ENCODE data around the gene USP4. TPM values are rescaled to one million over a fixed set of nuclear protein-coding genes. Genes with fewer than 3 reads are reported as not detected.

Gene USP4
- total RNA-seq, 2 donors from 2014 or later: 40.5 to 43.9 TPM

GRCh38 chr3:49270156-49270500 is 69.7 kb downstream of the USP4 start:
- no peaks in the 10 kb centered on the region for H3K36me3 ChIP-seq
- no peak overlapping the region for H3K4me3 ChIP-seq
- H3K4me1 ChIP-seq: no peaks in the 10 kb centered on the region
- no peak overlapping the region for H3K27ac ChIP-seq
- no peak for DNase-seq
- intact Hi-C loops (cut with DNase I): no loop called here
- H3K27me3 ChIP-seq: no peaks in the 10 kb centered on the region
- TF ChIP-seq CTCF (IDR thresholded peaks at IDR 0.05): no peak
- H3K9me3 ChIP-seq: no peaks in the 10 kb centered on the region
- H3K9ac ChIP-seq (ENCODE audit: low read depth in 2 of 2, low read length in 2 of 2): no peak overlapping the region

- TF ChIP-seq CTCF (IDR thresholded peaks at IDR 0.05): no peak
- H3K9me3 ChIP-seq: no peaks in the 10 kb centered on the region
- intact Hi-C loops (cut with DNase I): no loop called here
- no peak overlapping the region for H3K27ac ChIP-seq
- H3K4me1 ChIP-seq: no peaks in the 10 kb centered on the region
- no peak overlapping the region for H3K9ac ChIP-seq (ENCODE audit: low read depth in 2 of 2, low read length in 2 of 2)
- no peaks in the 10 kb centered on the region for H3K36me3 ChIP-seq
- H3K4me3 ChIP-seq: no peak overlapping the region
- no peak for DNase-seq
- no peaks in the 10 kb centered on the region for H3K27me3 ChIP-seq
Measured at GRCh38 chr3:49269443-49270155, 70.3 kb downstream of the USP4 start.

GRCh38 chr3:49266410-49267095 is 73.3 kb downstream of the USP4 start:
- H3K36me3 ChIP-seq: no peaks in the 10 kb centered on the region
- intact Hi-C loops (cut with DNase I): no loop called here
- TF ChIP-seq CTCF (IDR thresholded peaks at IDR 0.05): no peak
- no peak overlapping the region for H3K4me3 ChIP-seq
- no peak overlapping the region for H3K9ac ChIP-seq (ENCODE audit: low read depth in 2 of 2, low read length in 2 of 2)
- no peak overlapping the region for H3K27ac ChIP-seq
- no peaks in the 10 kb centered on the region for H3K27me3 ChIP-seq
- no peaks in the 10 kb centered on the region for H3K4me1 ChIP-seq
- no peak for DNase-seq
- H3K9me3 ChIP-seq: no peaks in the 10 kb centered on the region

GRCh38 chr3:49265661-49266386 is 74.0 kb downstream of the USP4 start:
- Histone ChIP-seq H3K9me3 (no peaks in the 10 kb centered on the region), H3K36me3 (no peaks in the 10 kb centered on the region), H3K4me1 (no peaks in the 10 kb centered on the region), H3K27ac (no peak overlapping the region), H3K9ac (ENCODE audit: low read depth in 2 of 2, low read length in 2 of 2) (no peak overlapping the region), H3K27me3 (no peaks in the 10 kb centered on the region), H3K4me3 (no peak overlapping the region)
- DNase-seq: no peak
- intact Hi-C loops (cut with DNase I): no loop called here
- TF ChIP-seq CTCF (IDR thresholded peaks at IDR 0.05): no peak

GRCh38 chr3:49263159-49263889 is 76.5 kb downstream of the USP4 start:
- no peaks in the 10 kb centered on the region for H3K4me1 ChIP-seq
- H3K27ac ChIP-seq: no peak overlapping the region
- intact Hi-C loops (cut with DNase I): no loop called here
- no peak overlapping the region for H3K4me3 ChIP-seq
- no peaks in the 10 kb centered on the region for H3K36me3 ChIP-seq
- no peaks in the 10 kb centered on the region for H3K27me3 ChIP-seq
- H3K9me3 ChIP-seq: no peaks in the 10 kb centered on the region
- no peak overlapping the region for H3K9ac ChIP-seq (ENCODE audit: low read depth in 2 of 2, low read length in 2 of 2)
- DNase-seq: no peak
- TF ChIP-seq CTCF (IDR thresholded peaks at IDR 0.05): no peak

Measured in colonic mucosa (tissue), 4 donors.